HG03565 (cell line): ENCODE measurements around the gene ADAM12.

ENCODE experiments used
- ATAC-seq: cut with Tn5 transposase; IDR thresholded peaks from one replicate; pipeline ENCODE4 v1.9.1; 2021; ENCODE audit warnings: mild to moderate bottlenecking, moderate library complexity; ENCODE audit not compliant: unreplicated experiment

ADAM12 gene

GRCh38 chr10:126321440-126321839 lies 66.8 kb downstream of the ADAM12 start:
- ATAC-seq: no peak

GRCh38 chr10:126317751-126318150 lies 70.5 kb downstream of the ADAM12 start:
- no peak for ATAC-seq

GRCh38 chr10:126315494-126316177 lies 72.6 kb downstream of the ADAM12 start:
- no peak for ATAC-seq

- ATAC-seq: no peak
Observed at GRCh38 chr10:126314863-126315493, 73.3 kb downstream of the ADAM12 start.

GRCh38 chr10:126312167-126312566 lies 76.1 kb downstream of the ADAM12 start:
- no peak for ATAC-seq

- no peak for ATAC-seq
Observed at GRCh38 chr10:126309228-126309883, 78.9 kb downstream of the ADAM12 start.

GRCh38 chr10:126302826-126303665 lies 85.2 kb downstream of the ADAM12 start:
- no peak for ATAC-seq

- ATAC-seq: no peak
Observed at GRCh38 chr10:126302476-126302756, 85.9 kb downstream of the ADAM12 start.

- ATAC-seq: no peak
Observed at GRCh38 chr10:126301701-126302475, 86.4 kb downstream of the ADAM12 start.

- no peak for ATAC-seq
Observed at GRCh38 chr10:126294451-126294850, 93.8 kb downstream of the ADAM12 start.

- ATAC-seq: no peak
Observed at GRCh38 chr10:126290232-126290631, 98.0 kb downstream of the ADAM12 start.

GRCh38 chr10:126288547-126289493 lies 99.5 kb downstream of the ADAM12 start:
- no peak for ATAC-seq

- ATAC-seq: no peak
Observed at GRCh38 chr10:126286256-126286780, 102.0 kb downstream of the ADAM12 start.

- ATAC-seq: no peak
Observed at GRCh38 chr10:126283307-126283706, 105.0 kb downstream of the ADAM12 start.

- no peak for ATAC-seq
Observed at GRCh38 chr10:126278851-126279250, 109.4 kb downstream of the ADAM12 start.

GRCh38 chr10:126277181-126277580 lies 111.1 kb downstream of the ADAM12 start:
- no peak for ATAC-seq

- no peak for ATAC-seq
Observed at GRCh38 chr10:126272526-126272925, 115.8 kb downstream of the ADAM12 start.

GRCh38 chr10:126270111-126270510 lies 118.2 kb downstream of the ADAM12 start:
- no peak for ATAC-seq
